ENCODE data around the gene NRXN3. TPM values are rescaled to one million over a fixed set of nuclear protein-coding genes. Genes with fewer than 3 reads are reported as not detected.

NRXN3 gene
- total and polyA plus RNA-seq, 2 experiments from 2014 or later: 1.0 to 1.8 TPM

DNA sequence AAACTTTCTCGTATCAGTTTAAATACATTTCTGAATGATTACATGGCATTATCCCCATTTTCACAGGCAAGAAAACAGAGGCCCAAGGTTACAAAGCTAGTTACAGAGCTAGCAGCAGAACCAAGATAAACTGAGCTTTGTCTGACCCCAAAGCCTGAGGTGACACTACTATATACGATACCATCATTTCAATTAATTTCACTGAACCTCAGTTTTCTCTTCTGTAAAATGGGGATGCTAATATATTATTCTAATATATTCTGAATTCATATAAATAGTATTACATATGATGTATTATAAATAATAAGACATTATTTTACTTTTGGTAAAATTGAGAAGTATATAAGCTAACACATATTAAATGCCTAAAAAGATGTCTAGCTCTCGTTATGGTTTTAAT lies 143.3 kb downstream of the NRXN3 start (continued):
- TF ChIP-seq, protein P1, sequence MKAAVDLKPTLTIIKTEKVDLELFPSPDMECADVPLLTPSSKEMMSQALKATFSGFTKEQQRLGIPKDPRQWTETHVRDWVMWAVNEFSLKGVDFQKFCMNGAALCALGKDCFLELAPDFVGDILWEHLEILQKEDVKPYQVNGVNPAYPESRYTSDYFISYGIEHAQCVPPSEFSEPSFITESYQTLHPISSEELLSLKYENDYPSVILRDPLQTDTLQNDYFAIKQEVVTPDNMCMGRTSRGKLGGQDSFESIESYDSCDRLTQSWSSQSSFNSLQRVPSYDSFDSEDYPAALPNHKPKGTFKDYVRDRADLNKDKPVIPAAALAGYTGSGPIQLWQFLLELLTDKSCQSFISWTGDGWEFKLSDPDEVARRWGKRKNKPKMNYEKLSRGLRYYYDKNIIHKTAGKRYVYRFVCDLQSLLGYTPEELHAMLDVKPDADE (IDR thresholded peaks at IDR 0.05): no peak
- TF ChIP-seq POLR2AphosphoS5 (IDR thresholded peaks at IDR 0.05; ENCODE audit: low read depth) (no peak), EZH2phosphoT487 (IDR thresholded peaks at IDR 0.05; ENCODE audit: unreplicated experiment) (no peak), NANOG (IDR thresholded peaks at IDR 0.05; ENCODE audit: borderline replicate concordance) (no peak)

DNA sequence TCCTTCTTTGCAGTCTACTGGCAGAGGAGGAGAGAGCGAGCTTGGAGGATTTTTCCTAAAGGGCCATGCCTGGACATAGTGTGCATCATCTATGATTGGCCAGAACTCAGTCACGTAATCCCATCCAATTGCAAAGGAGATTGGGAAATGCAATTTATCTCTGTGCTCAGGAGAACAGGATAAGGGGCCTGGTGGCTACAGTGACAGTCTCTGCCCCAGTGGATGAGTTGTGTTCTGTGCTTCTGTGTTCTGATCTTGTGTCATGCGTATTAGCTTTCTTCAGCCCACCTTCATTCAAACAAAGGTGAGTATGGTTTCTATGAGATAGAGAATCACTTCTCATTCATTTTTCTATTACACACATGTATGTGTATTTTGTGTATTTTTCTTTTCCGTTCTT lies 144.3 kb downstream of the NRXN3 start:
- H3K4me1 ChIP-seq (ENCODE audit: insufficient read depth): peaks cover 29% of the 10 kb centered on the region
- no peaks in the 10 kb centered on the region for H4K20me1 ChIP-seq (replicated peaks; ENCODE audit: insufficient read depth)
- no peak overlapping the region for H3K4me2 ChIP-seq
- H3K27ac ChIP-seq (ENCODE audit: low read depth): no peak overlapping the region
- H3K36me3 Mint-ChIP-seq (ENCODE audit: low read depth): no peaks in the 10 kb centered on the region
- no peaks in the 10 kb centered on the region for H3K36me3 ChIP-seq (ENCODE audit: insufficient read depth)
- no peak overlapping the region; the same call in 1 of the 2 replicates for H2AFZ ChIP-seq
- H3K4me3 ChIP-seq: no peak overlapping the region
- no peak overlapping the region for H3K4me3 Mint-ChIP-seq
- peak; percentile 57 for ATAC-seq
- peaks cover 32% of the 10 kb centered on the region for H3K4me1 Mint-ChIP-seq
- H3K27ac Mint-ChIP-seq: no peak overlapping the region
- no peak for DNase-seq (ENCODE audit: low spot score)
- H3K27me3 ChIP-seq (ENCODE audit: insufficient read depth): no peaks in the 10 kb centered on the region
- no peaks in the 10 kb centered on the region for H3K27me3 Mint-ChIP-seq (ENCODE audit: insufficient read depth, low read depth, poor library complexity)
- H3K79me2 ChIP-seq (replicated peaks; ENCODE audit: insufficient read depth): no peaks in the 10 kb centered on the region
- H3F3A ChIP-seq (replicated peaks; ENCODE audit: low read depth): no peaks in the 10 kb centered on the region
- no peaks in the 10 kb centered on the region for H3K9me3 Mint-ChIP-seq
- H3K9me2 ChIP-seq (ENCODE audit: insufficient read depth): no peaks in the 10 kb centered on the region
- TF ChIP-seq NANOG (IDR thresholded peaks at IDR 0.05; ENCODE audit: borderline replicate concordance) (no peak), POLR2AphosphoS5 (IDR thresholded peaks at IDR 0.05; ENCODE audit: low read depth) (no peak), ZNF331 (CRISPR knock-in tag; IDR thresholded peaks at IDR 0.05; ENCODE audit: low read depth) (no peak), EZH2 (IDR thresholded peaks at IDR 0.05; ENCODE audit: low read depth, unreplicated experiment) (no peak), ZNF114 (CRISPR knock-in tag; IDR thresholded peaks at IDR 0.05) (no peak), EZH2phosphoT487 (IDR thresholded peaks at IDR 0.05; ENCODE audit: unreplicated experiment) (no peak), JUNB (IDR thresholded peaks at IDR 0.05; ENCODE audit: unreplicated experiment) (no peak), STAT1 (IDR thresholded peaks at IDR 0.05; ENCODE audit: unreplicated experiment) (no peak), CREB1 (CRISPR knock-in tag; IDR thresholded peaks at IDR 0.05; ENCODE audit: low read depth) (no peak)
- TF ChIP-seq, protein P2, sequence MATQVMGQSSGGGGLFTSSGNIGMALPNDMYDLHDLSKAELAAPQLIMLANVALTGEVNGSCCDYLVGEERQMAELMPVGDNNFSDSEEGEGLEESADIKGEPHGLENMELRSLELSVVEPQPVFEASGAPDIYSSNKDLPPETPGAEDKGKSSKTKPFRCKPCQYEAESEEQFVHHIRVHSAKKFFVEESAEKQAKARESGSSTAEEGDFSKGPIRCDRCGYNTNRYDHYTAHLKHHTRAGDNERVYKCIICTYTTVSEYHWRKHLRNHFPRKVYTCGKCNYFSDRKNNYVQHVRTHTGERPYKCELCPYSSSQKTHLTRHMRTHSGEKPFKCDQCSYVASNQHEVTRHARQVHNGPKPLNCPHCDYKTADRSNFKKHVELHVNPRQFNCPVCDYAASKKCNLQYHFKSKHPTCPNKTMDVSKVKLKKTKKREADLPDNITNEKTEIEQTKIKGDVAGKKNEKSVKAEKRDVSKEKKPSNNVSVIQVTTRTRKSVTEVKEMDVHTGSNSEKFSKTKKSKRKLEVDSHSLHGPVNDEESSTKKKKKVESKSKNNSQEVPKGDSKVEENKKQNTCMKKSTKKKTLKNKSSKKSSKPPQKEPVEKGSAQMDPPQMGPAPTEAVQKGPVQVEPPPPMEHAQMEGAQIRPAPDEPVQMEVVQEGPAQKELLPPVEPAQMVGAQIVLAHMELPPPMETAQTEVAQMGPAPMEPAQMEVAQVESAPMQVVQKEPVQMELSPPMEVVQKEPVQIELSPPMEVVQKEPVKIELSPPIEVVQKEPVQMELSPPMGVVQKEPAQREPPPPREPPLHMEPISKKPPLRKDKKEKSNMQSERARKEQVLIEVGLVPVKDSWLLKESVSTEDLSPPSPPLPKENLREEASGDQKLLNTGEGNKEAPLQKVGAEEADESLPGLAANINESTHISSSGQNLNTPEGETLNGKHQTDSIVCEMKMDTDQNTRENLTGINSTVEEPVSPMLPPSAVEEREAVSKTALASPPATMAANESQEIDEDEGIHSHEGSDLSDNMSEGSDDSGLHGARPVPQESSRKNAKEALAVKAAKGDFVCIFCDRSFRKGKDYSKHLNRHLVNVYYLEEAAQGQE (IDR thresholded peaks at IDR 0.05; ENCODE audit: unreplicated experiment): no peak
- TF ChIP-seq, protein P3, sequence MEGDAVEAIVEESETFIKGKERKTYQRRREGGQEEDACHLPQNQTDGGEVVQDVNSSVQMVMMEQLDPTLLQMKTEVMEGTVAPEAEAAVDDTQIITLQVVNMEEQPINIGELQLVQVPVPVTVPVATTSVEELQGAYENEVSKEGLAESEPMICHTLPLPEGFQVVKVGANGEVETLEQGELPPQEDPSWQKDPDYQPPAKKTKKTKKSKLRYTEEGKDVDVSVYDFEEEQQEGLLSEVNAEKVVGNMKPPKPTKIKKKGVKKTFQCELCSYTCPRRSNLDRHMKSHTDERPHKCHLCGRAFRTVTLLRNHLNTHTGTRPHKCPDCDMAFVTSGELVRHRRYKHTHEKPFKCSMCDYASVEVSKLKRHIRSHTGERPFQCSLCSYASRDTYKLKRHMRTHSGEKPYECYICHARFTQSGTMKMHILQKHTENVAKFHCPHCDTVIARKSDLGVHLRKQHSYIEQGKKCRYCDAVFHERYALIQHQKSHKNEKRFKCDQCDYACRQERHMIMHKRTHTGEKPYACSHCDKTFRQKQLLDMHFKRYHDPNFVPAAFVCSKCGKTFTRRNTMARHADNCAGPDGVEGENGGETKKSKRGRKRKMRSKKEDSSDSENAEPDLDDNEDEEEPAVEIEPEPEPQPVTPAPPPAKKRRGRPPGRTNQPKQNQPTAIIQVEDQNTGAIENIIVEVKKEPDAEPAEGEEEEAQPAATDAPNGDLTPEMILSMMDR (conservative IDR thresholded peaks at IDR 0.05; ENCODE audit: low read depth in 2 of 2): no peak
- TF ChIP-seq, protein P1 (IDR thresholded peaks at IDR 0.05): no peak

Data from GM23338 (cell line).